HG03060 (cell line): Measurements from ENCODE around the gene ACBD6.
"Not testable (repeated sequence)": the region's sequence is repeated elsewhere in the genome, so short reads cannot be mapped to it uniquely, and the experiment has no call there.

Source experiments
- ATAC-seq: cut with Tn5 transposase; IDR thresholded peaks from one replicate; pipeline ENCODE4 v1.9.1; 2021; ENCODE audit warnings: low read depth, moderate number of reproducible peaks; ENCODE audit not compliant: unreplicated experiment

Gene ACBD6

DNA sequence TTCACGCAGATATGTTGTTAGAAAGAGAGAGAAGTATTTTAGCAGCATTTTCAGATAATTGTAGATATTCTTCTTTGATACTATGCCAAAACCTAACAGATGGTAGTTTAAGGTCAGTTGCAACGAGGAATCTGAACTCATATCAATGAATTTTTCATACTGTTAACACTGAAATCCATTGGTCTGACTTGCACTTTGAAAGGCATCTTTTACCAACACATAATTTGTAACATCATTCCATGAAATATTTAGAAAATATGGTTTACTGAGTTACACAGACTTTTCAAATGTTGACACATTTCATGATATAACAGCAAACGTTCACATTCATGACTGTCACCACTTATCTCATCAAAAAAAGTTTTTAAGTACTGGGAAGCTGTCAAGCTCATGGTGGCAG, 4.6 kb downstream of the ACBD6 start:
- no peak for ATAC-seq

DNA sequence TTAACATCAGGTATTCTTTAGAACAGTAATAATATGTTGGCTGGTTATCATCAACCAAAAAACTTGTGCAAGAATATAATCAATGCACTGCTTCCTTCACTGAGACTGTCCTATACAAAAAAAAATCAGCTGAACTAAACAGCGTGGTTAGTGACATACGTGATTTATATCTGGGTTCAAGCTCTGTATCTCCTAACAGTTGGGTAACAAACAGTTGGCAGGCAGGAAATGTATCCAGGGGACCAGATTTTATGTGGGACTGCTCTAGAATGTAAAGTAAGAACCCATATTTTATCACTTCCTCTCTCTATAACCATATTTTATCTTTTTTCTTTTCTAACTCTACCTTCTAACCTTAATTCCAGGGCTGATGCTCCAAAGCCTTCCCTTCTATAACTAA, 8.0 kb downstream of the ACBD6 start:
- no peak for ATAC-seq

DNA sequence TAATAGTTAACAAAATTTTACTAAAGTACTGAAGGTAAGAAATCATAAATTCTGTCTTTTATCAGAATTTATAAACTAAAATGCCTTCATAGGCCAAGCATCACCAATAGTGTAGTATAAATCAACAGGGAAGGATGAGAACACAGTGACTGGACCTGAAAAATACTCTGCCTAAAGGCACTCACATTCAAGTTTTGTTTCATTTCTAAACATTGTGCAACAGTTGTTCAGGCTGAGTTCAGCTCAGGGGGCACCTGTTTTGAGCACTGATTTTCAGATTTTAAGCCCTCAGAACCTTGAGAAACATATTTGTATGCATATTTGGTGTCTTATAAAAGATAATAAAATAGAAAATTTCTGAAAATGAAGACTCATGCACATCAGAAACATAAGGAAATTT, 12.4 kb downstream of the ACBD6 start:
- no peak for ATAC-seq

DNA sequence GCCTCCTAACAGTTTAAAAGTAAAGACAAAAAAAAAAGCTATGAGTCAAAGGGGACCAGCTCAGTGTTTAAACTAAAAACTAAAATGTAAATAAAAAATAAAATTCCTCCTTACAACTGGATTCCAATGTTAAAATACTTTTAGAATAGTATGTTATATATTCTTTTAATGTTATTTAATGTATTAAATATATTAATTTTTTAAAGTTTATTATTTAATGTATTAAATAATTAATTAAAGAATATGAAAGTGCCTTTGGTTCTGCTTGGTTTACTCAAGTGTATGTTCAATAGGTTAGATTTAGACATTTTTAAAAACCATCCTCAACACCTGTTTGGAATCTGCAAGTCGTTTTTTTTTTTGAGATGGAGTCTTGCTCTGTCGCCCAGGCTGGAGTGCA, 13.1 kb downstream of the ACBD6 start:
- ATAC-seq, result no peak

DNA sequence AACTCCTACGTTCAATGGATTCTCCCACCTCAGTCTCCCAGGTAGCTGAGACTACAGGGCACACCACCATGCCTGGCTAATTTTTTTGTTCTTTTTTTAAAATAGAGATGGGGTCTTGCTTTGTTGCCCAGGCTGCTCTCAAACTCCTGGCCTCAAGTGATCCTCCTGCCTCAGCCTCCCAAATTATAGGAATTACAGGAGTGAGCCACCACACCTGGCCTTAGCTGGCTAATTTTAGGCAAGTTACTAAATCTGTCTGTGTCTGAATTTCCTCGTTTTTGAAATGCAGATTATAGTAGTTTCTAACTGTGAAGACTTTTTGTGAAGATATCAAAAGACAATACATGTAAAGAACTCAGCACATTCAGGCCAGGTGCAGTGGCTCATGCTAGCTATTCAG, 13.7 kb downstream of the ACBD6 start:
- no peak for ATAC-seq

DNA sequence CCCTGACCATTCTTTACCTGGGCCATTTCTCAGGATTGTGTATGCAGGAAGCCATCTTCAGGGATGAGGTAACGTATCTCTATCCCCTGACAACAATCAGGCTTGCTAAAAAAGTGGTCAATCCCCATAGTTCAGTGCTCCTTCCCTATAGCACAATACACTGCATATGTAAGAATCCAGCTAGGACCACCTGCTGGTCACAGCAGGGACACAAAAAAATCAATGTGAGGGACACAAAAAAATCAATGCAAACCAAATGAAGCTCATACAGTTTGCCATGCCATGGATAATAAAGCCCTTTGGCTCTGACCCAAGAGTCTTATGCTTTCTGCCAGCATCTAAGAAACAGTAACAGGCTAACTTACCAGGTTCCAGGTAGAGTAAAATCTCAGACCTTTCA, 16.3 kb downstream of the ACBD6 start:
- no peak for ATAC-seq

DNA sequence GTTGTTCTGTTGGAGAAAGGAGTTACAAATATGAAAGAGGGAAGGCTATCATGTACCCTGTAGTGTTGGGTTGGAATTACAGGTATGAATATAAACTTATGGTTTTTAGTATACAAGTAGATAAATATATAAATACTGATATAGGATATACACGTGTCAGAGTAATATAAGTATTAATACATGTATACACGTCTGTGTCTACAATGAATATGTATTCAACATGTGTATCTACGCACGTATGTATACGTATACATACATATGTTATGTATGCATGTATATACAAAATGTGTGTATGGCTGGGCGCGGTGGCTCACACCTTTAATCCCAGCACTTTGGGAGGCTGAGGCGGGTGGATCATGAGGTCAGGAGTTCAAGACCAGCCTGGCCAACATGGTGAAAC, 17.9 kb downstream of the ACBD6 start:
- ATAC-seq, result no peak

DNA sequence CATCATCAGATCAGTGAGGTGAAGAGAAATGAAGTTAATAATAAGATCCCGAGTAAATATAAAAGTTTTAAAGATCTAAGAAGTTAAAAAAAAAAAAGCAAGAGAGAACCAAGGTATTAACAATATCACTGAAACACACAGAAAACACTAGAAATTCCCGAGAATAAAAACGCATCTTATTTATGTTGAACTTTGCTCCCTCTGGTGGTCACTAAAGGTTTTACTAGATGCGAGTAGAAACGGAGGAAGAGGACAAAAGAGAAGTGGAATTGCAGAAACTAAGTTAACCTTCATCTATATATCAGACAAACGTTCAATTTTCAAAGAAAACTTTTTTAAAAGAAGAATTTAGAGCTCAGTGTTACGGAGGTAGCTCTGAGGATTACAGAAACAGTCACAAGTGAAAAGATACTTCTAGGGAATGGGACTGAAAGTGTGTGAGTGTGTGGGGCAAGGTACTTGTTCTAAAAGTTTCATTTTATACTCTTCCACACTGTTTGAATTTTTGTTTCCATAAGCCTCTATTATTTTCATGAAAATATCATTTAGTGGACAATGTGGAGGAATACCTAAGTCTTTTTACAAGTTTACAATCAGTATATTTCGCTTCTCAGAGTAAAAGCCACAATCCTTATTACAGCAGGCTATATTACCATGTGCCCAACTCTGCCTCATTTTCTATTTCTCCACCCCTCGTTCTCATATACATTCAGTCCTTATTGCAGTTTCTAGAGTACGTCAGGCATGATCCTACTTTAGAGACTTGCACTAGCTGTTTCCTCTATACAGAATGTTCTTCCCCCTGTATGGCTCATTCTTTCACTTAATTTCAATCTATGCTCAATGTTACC, 19.7 kb downstream of the ACBD6 start:
- ATAC-seq, result no peak

DNA sequence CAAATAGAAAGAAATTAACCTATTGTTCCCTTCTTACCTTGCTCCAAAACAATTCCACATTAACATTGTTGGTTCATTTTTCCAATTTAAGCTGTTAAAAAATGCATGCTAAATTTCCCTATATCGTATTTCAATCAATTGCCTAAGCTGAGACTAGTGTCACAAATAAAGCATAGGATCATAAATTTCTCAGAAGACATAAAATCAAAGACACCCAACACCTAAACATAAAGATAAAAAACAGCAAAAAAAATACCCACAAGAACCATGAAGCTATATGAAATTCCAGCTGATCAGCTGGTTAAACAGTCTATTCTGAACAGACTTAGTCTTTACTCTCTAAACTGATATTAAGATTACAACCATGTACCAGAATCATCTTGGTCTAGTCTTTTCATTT, 32.3 kb downstream of the ACBD6 start:
- no peak for ATAC-seq

DNA sequence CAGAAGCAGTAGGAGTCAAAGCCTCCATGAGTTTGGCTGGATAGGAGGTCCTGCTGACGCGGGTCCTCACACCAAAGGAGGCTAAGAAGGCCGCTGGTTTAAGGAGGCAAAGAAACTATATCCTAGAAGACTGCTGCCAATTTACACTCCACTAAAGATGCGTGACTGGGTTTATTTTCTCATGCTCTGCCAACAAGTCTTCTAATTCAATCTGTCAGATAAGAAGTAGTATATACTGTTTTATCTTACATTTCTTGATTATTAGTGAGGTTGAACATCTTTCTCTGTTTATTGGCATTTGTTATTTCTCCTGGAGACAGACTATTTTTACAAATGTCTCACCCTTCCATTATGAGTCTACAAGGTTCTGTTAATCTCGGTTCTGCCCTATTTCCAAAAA, 34.1 kb downstream of the ACBD6 start:
- ATAC-seq, result no peak

DNA sequence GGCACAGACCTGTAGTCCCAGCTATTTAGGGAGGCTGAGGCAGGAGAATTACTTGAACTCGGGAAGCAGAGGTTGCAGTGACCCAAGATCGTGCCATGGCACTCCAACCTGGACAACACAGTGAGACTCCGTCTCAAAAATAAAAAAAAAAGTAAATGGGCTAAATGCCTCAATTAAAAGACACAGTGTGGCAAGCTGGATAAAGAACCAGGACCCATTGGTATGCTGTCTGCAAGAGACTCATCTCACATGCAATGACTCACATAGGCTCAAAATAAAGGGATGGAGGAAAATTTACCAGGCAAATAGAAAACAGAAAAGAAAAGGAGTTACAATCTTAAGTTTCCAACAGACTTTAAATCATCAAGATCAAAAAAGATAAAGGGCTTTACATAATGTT, 40.3 kb downstream of the ACBD6 start:
- ATAC-seq, result no peak

DNA sequence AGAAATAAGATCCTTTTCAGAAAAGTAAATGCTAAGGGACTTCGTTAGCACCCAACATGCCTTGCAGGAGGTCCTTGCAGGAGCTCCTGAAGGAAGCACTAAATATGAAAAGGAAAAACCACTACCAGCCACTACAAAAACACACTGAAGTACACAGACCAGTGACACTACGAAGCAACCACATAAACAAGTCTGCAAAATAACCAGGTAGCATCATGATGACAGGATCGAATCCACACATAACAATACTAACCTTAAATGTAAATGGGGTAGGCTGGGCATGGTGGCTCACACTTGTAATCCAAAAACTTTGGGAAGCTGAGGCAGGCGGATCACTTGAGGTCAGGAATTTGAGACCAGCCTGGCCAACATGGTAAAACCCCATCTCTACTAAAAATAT, 40.7 kb downstream of the ACBD6 start:
- not testable (repeated sequence) for ATAC-seq

DNA sequence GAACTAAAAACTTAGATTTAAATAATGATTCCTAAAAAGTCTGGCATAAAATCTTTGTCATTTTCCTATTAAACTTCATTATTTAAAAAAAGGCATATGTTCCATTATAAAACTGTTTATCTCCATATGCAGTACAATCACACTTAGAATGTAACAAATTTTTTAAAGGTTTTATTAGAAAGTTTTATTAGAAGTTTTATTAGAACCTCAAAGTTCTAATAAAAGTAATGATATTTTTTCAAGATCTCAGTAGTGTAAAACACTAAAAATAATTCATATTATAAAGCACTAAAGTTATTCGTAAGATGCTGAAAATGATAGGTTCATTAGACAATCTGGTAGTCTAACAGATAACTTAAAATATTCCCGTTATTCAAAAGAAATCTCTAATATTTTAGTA, 43.6 kb downstream of the ACBD6 start:
- ATAC-seq, result no peak

DNA sequence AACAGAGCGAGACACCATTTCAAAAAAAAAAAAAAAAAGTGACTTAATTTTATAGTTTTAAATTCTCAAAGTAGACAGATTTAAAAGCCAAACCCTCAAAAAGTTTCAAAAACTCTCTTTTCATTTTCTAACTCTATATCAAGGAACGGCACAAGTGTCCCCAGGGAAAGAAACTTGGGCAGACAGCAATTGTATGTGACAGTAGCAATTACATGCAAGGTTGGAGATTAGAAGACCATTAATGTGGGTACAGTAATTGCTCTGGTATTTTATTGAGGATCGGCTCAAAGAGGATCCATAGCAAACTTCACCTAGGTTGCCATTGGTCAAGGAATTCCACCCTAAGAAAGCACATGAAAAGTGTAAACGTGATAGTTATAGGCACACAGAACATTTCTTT, 46.2 kb downstream of the ACBD6 start:
- ATAC-seq, result no peak

DNA sequence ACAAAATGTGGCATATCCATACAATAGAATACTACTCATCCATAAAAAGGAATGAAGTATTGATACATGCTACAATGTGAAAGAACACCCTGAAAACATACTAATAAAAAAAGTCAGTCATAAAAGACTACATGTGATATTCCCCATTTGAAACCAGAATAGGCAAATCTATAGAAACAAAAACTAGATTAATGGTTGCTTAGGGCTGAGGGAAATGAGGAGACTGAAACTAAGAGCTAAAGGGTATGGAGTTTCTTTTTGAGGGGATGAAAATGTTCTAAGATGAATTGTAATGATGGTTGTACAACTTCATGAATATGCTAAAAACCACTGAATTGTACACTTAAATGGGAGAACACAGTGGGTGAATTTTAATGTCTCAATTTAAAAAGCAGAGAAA, 50.9 kb downstream of the ACBD6 start:
- ATAC-seq, result no peak

DNA sequence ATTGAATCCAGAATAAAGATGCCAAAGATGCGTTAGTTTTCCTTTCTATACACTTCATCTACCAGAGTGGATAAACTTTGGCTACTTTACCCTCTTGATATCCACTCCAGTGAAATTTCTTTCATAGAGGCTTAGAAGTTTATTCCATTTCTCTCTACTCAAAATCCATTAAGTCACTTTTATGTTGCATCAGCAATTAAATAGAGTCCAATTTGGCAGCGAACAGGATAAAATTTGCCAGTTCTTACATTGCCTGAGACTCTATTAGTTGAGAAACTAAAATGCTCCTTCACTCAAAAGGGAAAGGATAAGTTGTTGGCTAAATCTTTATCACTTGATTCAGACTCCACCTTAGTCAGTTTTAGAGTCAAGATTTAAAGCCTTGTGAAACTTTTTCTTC, 57.9 kb downstream of the ACBD6 start:
- no peak for ATAC-seq

DNA sequence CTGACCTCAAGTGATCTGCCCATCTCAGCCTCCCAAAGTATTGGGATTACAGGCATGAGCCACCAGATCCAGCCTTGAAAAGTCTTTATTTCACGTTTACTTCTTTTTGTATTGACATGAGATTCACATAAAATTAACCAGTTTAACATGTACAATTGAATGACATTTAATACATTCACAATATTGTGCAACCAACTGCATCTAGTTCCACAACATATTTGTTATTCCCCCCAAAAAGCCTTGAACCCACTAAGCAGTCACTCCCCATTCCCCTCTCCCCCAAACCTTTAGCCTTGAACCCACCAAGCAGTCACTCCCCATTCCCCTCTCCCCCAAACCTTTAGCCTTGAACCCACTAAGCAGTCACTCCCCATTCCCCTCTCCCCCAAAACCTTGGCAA, 62.0 kb downstream of the ACBD6 start:
- no peak for ATAC-seq

DNA sequence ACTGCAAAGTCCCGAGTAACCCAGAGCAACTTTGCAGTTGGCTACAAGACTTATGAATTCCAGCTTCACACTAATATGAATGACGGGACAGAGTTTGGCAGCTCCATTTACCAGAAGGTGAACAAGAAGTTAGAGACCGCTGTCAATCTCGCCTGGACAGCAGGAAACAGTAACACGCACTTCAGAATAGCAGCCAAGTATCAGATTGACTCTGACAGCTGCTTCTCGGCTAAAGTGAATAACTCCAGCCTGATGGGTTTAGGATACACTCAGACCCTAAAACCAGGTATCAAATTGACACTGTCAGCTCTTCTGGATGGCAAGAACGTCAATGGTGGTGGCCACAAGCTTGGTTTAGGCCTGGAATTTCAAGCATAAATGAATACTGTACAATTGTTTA, 66.8 kb downstream of the ACBD6 start:
- ATAC-seq, result no peak

DNA sequence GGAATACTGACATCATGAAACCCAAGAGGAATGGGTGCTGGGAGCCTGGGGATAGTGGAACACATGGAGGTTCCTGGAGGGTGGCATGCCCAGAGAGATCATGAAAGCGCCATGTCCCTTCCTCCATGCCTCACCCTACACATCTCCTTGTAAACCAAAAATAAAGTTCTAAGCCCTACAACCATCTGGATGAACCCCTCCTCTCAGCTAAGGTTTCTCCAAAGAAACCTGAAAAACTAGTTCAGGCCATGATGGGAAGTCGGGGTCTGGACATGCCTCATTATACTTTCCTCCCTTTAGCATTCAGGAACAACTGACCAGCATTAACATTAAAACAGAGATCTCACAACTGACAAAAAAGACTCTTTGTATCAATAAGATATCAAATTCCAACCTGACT, 68.5 kb downstream of the ACBD6 start:
- no peak for ATAC-seq

DNA sequence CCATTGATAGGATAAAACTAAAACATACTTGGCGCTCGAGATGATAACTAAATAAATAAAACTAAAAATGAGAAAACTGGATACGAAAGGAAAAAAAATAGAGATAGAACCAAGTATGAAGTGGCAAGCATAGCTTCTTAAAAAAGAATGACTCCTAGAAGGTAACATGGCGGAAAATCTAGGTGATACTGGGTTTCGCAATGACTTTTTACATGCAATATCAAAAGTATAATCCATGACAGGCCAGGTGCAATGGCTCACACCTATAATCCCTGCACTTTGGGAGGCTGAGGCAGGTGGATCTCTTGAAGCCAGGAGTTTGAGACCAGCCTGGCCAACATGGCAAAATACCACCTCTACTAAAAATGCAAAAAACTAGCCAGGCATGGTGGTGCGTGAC, 70.7 kb downstream of the ACBD6 start:
- ATAC-seq, result no peak

DNA sequence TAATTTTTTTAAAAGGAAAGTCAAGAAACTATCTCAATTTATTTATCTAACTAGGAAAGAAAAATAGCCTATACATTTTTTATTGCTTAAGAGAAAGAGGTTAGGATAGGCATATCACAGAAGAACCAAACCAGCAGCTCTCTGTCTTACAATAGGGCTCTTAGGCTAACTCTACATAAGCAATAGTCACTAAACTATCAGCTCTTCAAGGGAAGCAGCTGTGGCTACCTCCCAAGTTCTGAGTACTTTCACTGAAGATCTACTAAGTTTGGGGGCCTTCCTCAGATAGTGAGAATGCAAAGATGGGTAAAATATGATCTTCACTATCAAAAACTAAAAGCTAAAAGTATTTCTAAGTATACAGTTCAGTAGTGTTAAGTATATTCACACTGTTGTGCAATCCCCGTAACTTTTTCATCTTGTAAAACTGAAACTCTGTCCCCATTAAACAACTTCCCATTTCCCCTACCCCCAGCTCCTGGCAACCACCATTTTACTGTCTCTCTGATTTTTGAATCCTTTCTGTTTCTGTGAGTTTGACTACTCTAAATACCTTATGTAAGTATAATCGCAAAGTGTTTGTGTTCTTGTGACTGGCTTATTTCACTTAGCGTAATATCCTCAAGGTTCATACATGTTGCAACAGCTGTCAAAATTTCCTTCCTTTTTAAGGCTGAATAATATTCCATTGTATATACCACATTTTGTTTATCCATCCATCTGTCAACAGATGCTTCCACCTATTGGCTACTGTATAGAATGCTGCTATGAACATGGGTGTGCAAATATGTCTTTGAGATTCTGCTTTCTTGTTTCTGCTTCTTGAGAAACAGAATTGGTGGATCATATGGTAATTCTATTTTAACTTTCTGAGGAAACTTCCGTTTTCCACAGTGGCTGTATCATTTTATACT, 73.3 kb downstream of the ACBD6 start:
- ATAC-seq, result no peak

DNA sequence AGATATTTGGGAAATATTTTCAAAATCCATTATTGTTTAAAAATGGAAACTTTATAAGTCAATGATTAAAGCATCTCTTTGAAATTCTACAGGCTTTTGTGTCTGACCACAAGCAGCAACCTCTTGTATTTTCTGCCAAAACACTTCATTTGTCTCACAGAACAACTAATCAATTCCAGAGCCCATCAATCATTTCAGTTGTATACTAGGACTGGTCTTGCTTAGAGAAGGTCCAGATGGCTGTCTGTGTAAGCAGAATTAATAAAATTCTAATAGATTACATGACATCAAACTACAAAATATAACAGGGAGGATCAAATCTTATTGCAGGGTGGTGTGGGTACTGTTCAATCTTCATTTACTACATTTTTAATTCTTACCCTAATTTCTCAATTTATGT, 76.4 kb downstream of the ACBD6 start:
- no peak for ATAC-seq
